Prostate gland (tissue), 2 donors: ENCODE data around the gene TRRAP. TPM values are rescaled to one million over a fixed set of nuclear protein-coding genes. Genes with fewer than 3 reads are reported as not detected.

ENCODE experiments used
- DNase-seq: peaks from one replicate; pipeline ENCODE4 v3.0.0-alpha.2; 2019; ENCODE audit warnings: low spot score
- H3K27ac ChIP-seq, 2 donors: fragments of 200-600 bp; sonication (generic); 2 replicates each; pipeline ENCODE4 v1.5.1; 2017 to 2019
- H3K27me3 ChIP-seq: fragments of 200-600 bp; sonication (generic); replicated peaks from 2 replicates; pipeline ENCODE4 v1.5.1; 2019; ENCODE audit not compliant: insufficient read depth
- H3K36me3 ChIP-seq, 2 donors: fragments of 200-600 bp; sonication (generic); 1 replicate in 1 of 2; 2 replicates in 1 of 2; pipeline versions ENCODE4 v1.5.1 to v1.8.1; 2017 to 2019
- H3K4me1 ChIP-seq: fragments of 200-600 bp; sonication (generic); replicated peaks from 2 replicates; pipeline ENCODE4 v1.5.1; 2019
- H3K4me3 ChIP-seq, 2 donors: fragments of 200-600 bp; sonication (generic); 2 replicates each; pipeline ENCODE4 v1.5.1; 2017 to 2019
- H3K9me3 ChIP-seq: fragments of 200-600 bp; sonication (generic); 2 replicates; pipeline ENCODE4 v1.5.1; 2017
- POLR2A ChIP-seq: fragments of 450-650 bp; IDR thresholded peaks from one replicate; pipeline ENCODE4 v1.6.1; 2016; ENCODE audit warnings: antibody characterized with exemption, mild to moderate bottlenecking
- POLR2AphosphoS5 ChIP-seq: sonication (generic); formaldehyde crosslinking; IDR thresholded peaks from one replicate; pipeline ENCODE4 v1.6.1; 2017; ENCODE audit warnings: antibody characterized with exemption
- WGBS: methylation state at CpG from one replicate; pipeline ENCODE4 v1.1.5; 2018; 5-methylcytosine and 5-hydroxymethylcytosine counted together
- intact Hi-C: fragments of 100-400 bp; cut with DNase I; formaldehyde crosslinking; loops from one replicate; pipeline ENCODE4 v1.14.2; 2022
- total RNA-seq, 2 donors: library from RNA; depleted of rRNA; stranded (reverse); fragments of >200 nt; gene quantifications; one replicate each; pipeline ENCODE4 v1.1.0, GENCODE V29; 2016
- TF ChIP-seq, protein P1 (sequence below), 4 experiments: fragments of 200-600 bp in 2 of 4; fragments of 450-650 bp in 2 of 4; sonication (generic) in 2 of 4; IDR thresholded peaks; 1 replicate in 3 of 4; 2 replicates in 1 of 4; pipeline ENCODE4 v1.5.1; 2016 to 2019; ENCODE audit warnings: antibody characterized with exemption in 4 of 4, mild to moderate bottlenecking in 2 of 4, moderate library complexity in 2 of 4

Gene TRRAP
- total RNA-seq, 2 donors from 2014 or later = 38.3 to 87.4 TPM

DNA sequence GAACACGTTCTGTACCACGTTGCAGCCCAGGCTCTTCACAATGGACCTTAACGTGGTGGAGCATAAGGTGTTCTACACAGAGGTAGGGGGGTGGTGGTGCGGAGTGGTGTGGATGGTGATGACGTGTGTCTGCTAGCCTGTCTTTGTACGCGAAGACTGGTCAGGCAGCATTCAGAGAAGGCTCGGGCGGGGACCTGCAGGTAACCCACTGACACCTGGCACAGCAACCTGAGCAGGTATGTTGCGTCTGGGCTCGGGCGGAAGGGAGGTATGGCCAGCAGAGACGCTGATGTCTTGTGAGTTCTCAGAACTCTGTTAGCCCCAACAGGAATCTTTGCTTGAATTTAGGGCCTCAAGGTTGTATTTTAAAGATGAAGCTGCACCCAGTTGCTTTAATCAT lies 55.0 kb downstream of the TRRAP start:
- DNase-seq = no peak
- Histone ChIP-seq H3K36me3 (peaks cover 7 to 19% of the 10 kb centered on the region in 2 donors), H3K9me3 (no peaks in the 10 kb centered on the region), H3K27me3 (no peaks in the 10 kb centered on the region), H3K4me3 (no peak overlapping the region), H3K27ac (no peak overlapping the region), H3K4me1 (no peaks in the 10 kb centered on the region)
- WGBS = 85% methylated on average over 13 of the region's 13 CpGs
- intact Hi-C loops = no loop called here
- TF ChIP-seq POLR2AphosphoS5 = no peak
- no peak for TF ChIP-seq POLR2A
- TF ChIP-seq, protein P1, sequence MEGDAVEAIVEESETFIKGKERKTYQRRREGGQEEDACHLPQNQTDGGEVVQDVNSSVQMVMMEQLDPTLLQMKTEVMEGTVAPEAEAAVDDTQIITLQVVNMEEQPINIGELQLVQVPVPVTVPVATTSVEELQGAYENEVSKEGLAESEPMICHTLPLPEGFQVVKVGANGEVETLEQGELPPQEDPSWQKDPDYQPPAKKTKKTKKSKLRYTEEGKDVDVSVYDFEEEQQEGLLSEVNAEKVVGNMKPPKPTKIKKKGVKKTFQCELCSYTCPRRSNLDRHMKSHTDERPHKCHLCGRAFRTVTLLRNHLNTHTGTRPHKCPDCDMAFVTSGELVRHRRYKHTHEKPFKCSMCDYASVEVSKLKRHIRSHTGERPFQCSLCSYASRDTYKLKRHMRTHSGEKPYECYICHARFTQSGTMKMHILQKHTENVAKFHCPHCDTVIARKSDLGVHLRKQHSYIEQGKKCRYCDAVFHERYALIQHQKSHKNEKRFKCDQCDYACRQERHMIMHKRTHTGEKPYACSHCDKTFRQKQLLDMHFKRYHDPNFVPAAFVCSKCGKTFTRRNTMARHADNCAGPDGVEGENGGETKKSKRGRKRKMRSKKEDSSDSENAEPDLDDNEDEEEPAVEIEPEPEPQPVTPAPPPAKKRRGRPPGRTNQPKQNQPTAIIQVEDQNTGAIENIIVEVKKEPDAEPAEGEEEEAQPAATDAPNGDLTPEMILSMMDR (IDR thresholded peaks at IDR 0.05) = no peak

DNA sequence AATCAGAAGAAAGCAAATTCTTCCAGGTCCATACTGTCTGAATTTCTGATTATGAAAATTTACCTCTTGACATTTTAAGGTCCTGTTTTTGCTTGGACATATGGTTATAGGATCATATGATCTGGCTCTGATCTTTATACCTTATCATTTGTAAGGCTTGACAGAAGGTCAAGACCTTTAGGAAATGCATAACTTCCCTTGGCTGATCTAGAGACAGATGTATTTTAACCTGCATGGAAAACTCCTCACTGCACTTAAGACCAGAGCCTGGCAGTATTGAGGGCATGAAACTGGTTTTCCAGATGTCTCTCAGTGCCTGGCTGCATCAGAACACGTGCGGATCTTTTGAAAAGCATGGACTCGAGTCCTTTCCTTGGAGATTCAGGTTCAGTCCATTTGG lies 55.9 kb downstream of the TRRAP start:
- intact Hi-C loops = no loop called here
- Histone ChIP-seq H3K4me1 (no peaks in the 10 kb centered on the region), H3K4me3 (no peak overlapping the region), H3K36me3 (peaks cover 7 to 19% of the 10 kb centered on the region in 2 donors), H3K27me3 (no peaks in the 10 kb centered on the region), H3K27ac (no peak overlapping the region), H3K9me3 (no peaks in the 10 kb centered on the region)
- WGBS = 94% methylated on average over 3 of the region's 3 CpGs
- TF ChIP-seq, protein P1 (IDR thresholded peaks at IDR 0.05) = no peak
- TF ChIP-seq POLR2A (no peak), POLR2AphosphoS5 (no peak)
- no peak for DNase-seq

DNA sequence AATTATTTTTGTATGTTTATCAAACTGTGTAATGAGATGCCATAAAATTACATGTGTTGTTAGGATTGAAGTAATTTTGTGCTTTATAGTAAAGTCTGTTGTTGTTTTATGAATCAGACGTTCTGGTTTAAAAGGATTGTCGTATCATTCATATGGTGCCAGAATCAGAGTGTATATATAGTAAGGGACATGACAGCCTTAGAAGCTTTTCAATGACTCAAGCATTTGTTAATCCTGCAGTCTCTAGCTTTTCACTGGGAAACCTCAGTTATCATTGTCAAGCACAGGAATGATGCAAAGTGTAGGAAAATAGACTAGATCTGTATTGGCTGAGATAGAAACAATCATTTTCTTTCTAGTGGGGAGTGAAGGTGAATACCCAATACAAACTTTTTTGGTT lies 57.5 kb downstream of the TRRAP start:
- H3K36me3 ChIP-seq = peaks cover 3 to 19% of the 10 kb centered on the region in 2 donors
- TF ChIP-seq POLR2A (no peak), POLR2AphosphoS5 (no peak)
- TF ChIP-seq, protein P1 (IDR thresholded peaks at IDR 0.05) = no peak
- H3K9me3 ChIP-seq = no peaks in the 10 kb centered on the region
- 66% methylated on average over 2 of the region's 2 CpGs for WGBS
- no peaks in the 10 kb centered on the region for H3K4me1 ChIP-seq
- no peak overlapping the region for H3K27ac ChIP-seq
- H3K27me3 ChIP-seq = no peaks in the 10 kb centered on the region
- no peak for DNase-seq
- no peak overlapping the region for H3K4me3 ChIP-seq
- intact Hi-C loops = no loop called here

DNA sequence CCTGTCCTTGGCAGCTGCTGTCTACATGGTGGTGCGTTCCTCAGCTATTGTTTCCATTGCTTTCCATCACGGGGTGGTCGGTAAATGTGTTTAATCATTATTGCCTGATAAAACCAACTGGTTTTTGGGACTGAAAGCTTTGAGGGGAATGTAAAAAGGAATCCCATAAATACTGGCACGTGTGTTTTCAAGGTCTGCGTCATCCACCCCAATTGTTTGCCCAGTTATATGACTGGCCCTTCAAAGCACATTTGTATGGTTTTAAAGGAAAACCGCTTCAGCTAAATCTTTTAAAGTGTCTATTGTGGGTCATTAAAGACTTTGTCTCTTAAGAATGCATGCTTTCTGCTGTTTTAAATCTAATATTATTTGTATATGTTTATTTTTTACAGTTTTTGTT lies 65.0 kb downstream of the TRRAP start:
- H3K27ac ChIP-seq = no peak overlapping the region
- H3K9me3 ChIP-seq = no peaks in the 10 kb centered on the region
- TF ChIP-seq POLR2A (no peak), POLR2AphosphoS5 (no peak)
- TF ChIP-seq, protein P1 (IDR thresholded peaks at IDR 0.05) = no peak
- intact Hi-C loops = no loop called here
- H3K4me1 ChIP-seq = no peaks in the 10 kb centered on the region
- no peak for DNase-seq
- WGBS = 50% methylated on average over 6 of the region's 6 CpGs
- H3K4me3 ChIP-seq = no peak overlapping the region
- no peaks in the 10 kb centered on the region for H3K27me3 ChIP-seq
- no peaks in the 10 kb centered on the region for H3K36me3 ChIP-seq

DNA sequence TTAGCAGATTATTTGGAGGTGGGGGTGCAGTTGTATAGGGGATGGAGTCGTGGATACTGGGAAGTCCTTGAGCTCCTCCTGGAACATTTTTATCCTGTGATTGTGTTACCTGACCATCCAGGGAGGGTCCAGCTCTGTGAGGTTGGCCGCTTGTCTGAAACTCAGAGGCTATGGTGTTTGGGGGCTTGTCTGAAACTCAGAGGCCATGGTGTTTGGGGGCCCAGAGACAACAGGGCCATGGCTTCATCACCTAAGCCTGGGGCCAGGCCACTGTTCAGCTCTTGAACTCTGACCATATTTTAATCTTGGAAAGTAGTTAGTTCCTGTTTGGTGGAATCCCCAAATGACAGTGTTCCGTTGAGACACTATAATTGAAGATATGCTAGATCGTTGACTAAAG lies 66.1 kb downstream of the TRRAP start:
- Histone ChIP-seq H3K4me1 (no peaks in the 10 kb centered on the region), H3K27me3 (no peaks in the 10 kb centered on the region), H3K9me3 (no peaks in the 10 kb centered on the region), H3K4me3 (no peak overlapping the region), H3K36me3 (peaks cover 0 to under 1% of the 10 kb centered on the region in 2 donors), H3K27ac (no peak overlapping the region)
- intact Hi-C loops = no loop called here
- TF ChIP-seq POLR2AphosphoS5 (no peak), POLR2A (no peak)
- TF ChIP-seq, protein P1 (IDR thresholded peaks at IDR 0.05) = no peak
- DNase-seq = no peak
- WGBS = 84% methylated on average over 4 of the region's 4 CpGs
